NCI-H82 treated with DMSO at 0.1 percent for 48 hours (cell line): ENCODE measurements around the gene CCDC92B.
A peak's percentile ranks its signal among the peaks of the same experiment; 100 is the strongest.

ENCODE experiments used
- DNase-seq: peaks from one replicate; lab custom pipeline; 2025; ENCODE audit not compliant: unreplicated experiment; lab: John Stamatoyannopoulos, UW

CCDC92B gene

GRCh38 chr17:2779545-2779944 lies 30.1 kb upstream of the CCDC92B start:
- DNase-seq: no peak

DNA sequence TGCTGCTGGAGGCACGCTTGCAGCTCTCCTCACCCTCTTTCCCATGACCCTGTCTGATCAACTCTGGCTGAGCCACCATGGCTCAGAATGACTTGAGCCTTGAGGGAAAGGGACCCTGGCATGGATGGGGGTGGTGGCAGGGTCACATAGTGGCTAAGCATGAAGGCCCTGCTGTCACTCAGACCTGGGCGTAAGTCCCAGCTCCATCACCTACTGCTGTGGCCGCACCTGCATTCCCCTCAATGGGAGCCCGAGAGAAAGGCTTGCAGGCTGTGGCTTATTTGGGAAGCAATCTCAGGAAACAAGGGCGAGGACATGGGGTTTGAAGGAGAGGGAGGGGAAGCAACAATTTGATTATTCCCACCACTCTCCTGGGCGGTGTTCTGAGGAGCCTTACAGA lies 29.0 kb upstream of the CCDC92B start:
- DNase-seq: no peak

- DNase-seq: no peak
These were observed 27.9 kb upstream of the CCDC92B start for GRCh38 chr17:2777242-2777867.

GRCh38 chr17:2776589-2777241 lies 27.3 kb upstream of the CCDC92B start:
- peak; percentile 50 for DNase-seq

- no peak for DNase-seq
These were observed 25.8 kb upstream of the CCDC92B start for GRCh38 chr17:2775206-2775605.

- DNase-seq: no peak
These were observed 20.7 kb upstream of the CCDC92B start for GRCh38 chr17:2770129-2770528.

- no peak for DNase-seq
These were observed 9.4 kb upstream of the CCDC92B start for GRCh38 chr17:2758870-2759269.

GRCh38 chr17:2755891-2756724 lies 6.7 kb upstream of the CCDC92B start:
- no peak for DNase-seq

DNA sequence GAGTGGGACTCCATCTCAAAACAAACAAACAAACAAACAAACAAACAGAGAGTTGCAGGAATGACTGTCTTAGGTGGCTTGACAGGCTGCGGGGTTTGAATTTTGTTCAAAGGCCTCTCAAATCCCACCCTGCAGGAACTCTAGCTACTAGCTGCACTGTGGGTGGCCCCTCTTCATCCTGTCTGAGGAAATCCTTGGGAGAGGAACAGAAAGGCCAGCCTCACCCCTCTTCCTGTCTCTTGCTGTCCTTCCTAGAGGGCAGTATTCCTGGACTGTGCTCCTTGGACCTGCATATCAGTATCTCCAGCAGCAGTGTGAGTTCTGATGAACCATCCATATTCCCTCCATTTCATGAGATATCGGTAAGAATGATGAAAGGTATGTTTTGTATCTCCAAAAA lies 2.0 kb upstream of the CCDC92B start:
- DNase-seq: no peak

GRCh38 chr17:2750721-2751120 lies 1.3 kb upstream of the CCDC92B start:
- peak; percentile 59 for DNase-seq

DNA sequence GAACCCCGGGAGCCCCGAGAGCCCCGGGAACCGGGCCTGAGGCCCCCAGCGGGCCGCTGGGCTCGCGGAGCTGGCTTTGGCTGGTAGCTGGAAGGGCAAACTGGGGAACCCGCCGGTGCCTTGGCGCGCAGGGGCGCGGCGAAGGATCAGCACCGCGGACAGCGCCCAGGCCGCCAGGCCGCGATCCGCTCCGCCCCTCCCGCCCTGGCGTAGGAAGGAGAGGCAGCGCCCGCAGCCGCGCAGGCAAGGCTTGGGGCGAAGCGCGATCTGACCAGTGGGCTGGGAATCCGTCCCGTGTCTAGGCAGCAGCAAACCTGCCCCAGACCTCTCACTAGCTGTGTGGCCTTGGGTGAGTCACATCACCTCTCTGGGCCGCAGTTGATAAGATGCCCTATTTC lies 331 bp upstream of the CCDC92B start:
- peak; percentile 56 for DNase-seq

DNA sequence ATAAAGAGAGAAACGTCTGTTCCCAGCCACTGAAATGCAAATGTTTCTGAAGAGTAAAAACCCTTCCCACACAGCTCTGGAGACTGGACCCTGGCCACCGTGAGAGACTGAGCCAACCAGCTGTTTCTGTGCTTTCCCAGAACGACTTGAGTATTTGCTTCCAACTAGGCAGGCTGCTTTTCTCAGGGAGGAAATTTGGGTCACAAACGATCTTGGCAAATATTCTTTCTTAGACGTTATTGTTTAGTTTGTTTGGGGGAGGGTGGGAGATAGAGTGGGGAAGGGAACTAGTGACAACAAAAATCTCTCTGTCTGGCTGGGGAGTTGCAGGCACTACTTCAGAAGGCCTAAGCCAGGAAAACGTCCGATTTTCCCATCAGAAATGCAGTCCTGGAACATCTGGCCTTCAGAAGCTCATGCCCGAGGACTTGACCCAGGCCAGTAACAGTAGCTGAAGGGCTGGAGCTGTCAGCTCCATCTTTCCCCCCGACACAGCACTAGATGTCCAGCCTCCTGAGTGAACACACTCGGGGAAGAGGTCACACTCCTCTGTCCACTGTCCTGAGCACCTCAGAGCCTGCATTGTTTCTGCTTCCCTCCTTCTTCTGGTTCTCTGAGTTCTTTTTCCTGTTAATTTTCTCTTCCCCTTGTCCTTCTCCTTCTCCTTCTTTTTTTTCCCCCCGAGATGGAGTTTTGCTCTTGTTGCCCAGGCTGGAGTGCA lies 4.0 kb downstream of the CCDC92B start:
- DNase-seq: no peak

DNA sequence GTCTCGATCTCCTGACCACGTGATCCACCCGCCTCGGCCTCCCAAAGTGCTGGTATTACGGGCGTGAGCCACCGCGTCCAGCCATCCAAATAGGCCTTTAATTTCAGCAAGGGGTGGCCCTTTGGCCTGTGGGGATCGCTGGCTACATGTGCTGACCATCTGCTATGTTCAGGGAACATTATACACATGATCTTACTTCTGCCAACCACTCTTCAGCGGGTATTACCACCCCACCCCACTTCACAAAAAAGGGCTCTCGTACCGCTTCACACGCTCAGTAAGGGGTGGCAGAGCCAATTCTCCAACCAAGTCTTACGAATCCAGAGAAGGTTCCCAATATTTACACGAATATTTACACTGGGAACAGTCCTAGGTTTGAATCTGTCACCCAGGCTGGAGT lies 11.8 kb downstream of the CCDC92B start:
- DNase-seq: no peak

- DNase-seq: no peak
These were observed 12.5 kb downstream of the CCDC92B start for GRCh38 chr17:2736956-2737355.

- no peak for DNase-seq
These were observed 13.6 kb downstream of the CCDC92B start for GRCh38 chr17:2735896-2736295.

GRCh38 chr17:2734939-2735338 lies 14.5 kb downstream of the CCDC92B start:
- DNase-seq: no peak

- no peak for DNase-seq
These were observed 17.6 kb downstream of the CCDC92B start for GRCh38 chr17:2731807-2732206.

- DNase-seq: no peak
These were observed 18.6 kb downstream of the CCDC92B start for GRCh38 chr17:2730764-2731353.

GRCh38 chr17:2724784-2725164 lies 24.7 kb downstream of the CCDC92B start:
- DNase-seq: no peak

- DNase-seq: no peak
These were observed 25.3 kb downstream of the CCDC92B start for GRCh38 chr17:2723997-2724783.
